H9 (cell line): ENCODE data around the gene ANKRD50. TPM values are rescaled to one million over a fixed set of nuclear protein-coding genes. Genes with fewer than 3 reads are reported as not detected.

Experiments
- DNase-seq: peaks from one replicate; pipeline ENCODE4 v3.0.0-alpha.2; 2017
- H2AFZ ChIP-seq: one replicate; pipeline ENCODE4 v1.6.1; 2013; ENCODE audit warnings: mild to moderate bottlenecking, low read length, control low read depth, moderate library complexity
- H2AK5ac ChIP-seq: 2 replicates; pipeline ENCODE4 v1.6.1; 2013; ENCODE audit warnings: low read length, control low read depth, mixed read lengths; ENCODE audit not compliant: insufficient read length
- H2BK120ac ChIP-seq: one replicate; pipeline ENCODE4 v1.6.1; 2013; ENCODE audit warnings: low read depth, mild to moderate bottlenecking, low read length, control low read depth, inconsistent platforms; ENCODE audit not compliant: poor library complexity, severe bottlenecking
- H2BK12ac ChIP-seq: 2 replicates; pipeline ENCODE4 v1.6.1; 2013; ENCODE audit warnings: low read length, control low read depth, mixed read lengths, low read depth; ENCODE audit not compliant: insufficient read length
- H2BK15ac ChIP-seq: 2 replicates; pipeline ENCODE4 v1.6.1; 2013; ENCODE audit warnings: low read depth, low read length, control low read depth
- H2BK20ac ChIP-seq: one replicate; pipeline ENCODE4 v1.6.1; 2013; ENCODE audit warnings: low read depth, mild to moderate bottlenecking, low read length, control low read depth, inconsistent platforms; ENCODE audit not compliant: poor library complexity, severe bottlenecking
- H2BK5ac ChIP-seq: 2 replicates; pipeline ENCODE4 v1.6.1; 2013; ENCODE audit warnings: low read length, control low read depth, mixed read lengths; ENCODE audit not compliant: insufficient read length
- H3K14ac ChIP-seq: 2 replicates; pipeline ENCODE4 v1.6.1; 2013; ENCODE audit warnings: low read length, control low read depth; ENCODE audit not compliant: insufficient read depth
- H3K18ac ChIP-seq: 2 replicates; pipeline ENCODE4 v1.6.1; 2013; ENCODE audit warnings: low read depth, mild to moderate bottlenecking, mixed read lengths, low read length, control low read depth; ENCODE audit not compliant: insufficient read length
- H3K23ac ChIP-seq: 2 replicates; pipeline ENCODE4 v1.6.1; 2013; ENCODE audit warnings: low read length, control low read depth, mixed read lengths, low read depth; ENCODE audit not compliant: insufficient read length
- H3K23me2 ChIP-seq: 2 replicates; pipeline ENCODE4 v1.6.1; 2013; ENCODE audit warnings: low read depth, mild to moderate bottlenecking, mixed read lengths, low read length, control low read depth; ENCODE audit not compliant: insufficient read length, poor library complexity, severe bottlenecking
- H3K27ac ChIP-seq: 2 replicates; pipeline ENCODE4 v1.5.1; 2013; ENCODE audit warnings: low read length, control low read depth, mixed read lengths, low read depth; ENCODE audit not compliant: insufficient read length
- H3K27me3 ChIP-seq: 2 replicates; pipeline ENCODE4 v1.6.1; 2013; ENCODE audit warnings: low read length, control low read depth, inconsistent platforms; ENCODE audit not compliant: insufficient read depth
- H3K4ac ChIP-seq: 2 replicates; pipeline ENCODE4 v1.6.1; 2013; ENCODE audit warnings: low read depth, mild to moderate bottlenecking, control low read depth, inconsistent platforms, low read length, moderate library complexity
- H3K4me1 ChIP-seq: 2 replicates; pipeline ENCODE4 v1.6.1; 2013; ENCODE audit warnings: low read length, control low read depth, inconsistent platforms; ENCODE audit not compliant: insufficient read depth
- H3K4me2 ChIP-seq: 2 replicates; pipeline ENCODE4 v1.6.1; 2013; ENCODE audit warnings: low read length, control low read depth, mixed read lengths; ENCODE audit not compliant: insufficient read length, insufficient read depth
- H3K56ac ChIP-seq: 2 replicates; pipeline ENCODE4 v1.6.1; 2013; ENCODE audit warnings: low read depth, mild to moderate bottlenecking, mixed read lengths, low read length, control low read depth; ENCODE audit not compliant: insufficient read length
- H3K79me1 ChIP-seq: 2 replicates; pipeline ENCODE4 v1.6.1; 2013; ENCODE audit warnings: low read depth, mild to moderate bottlenecking, moderate library complexity, low read length, control low read depth, inconsistent platforms; ENCODE audit not compliant: insufficient read depth, poor library complexity, severe bottlenecking
- H3K79me2 ChIP-seq: 2 replicates; pipeline ENCODE4 v1.6.1; 2013; ENCODE audit warnings: low read length, control low read depth, inconsistent platforms; ENCODE audit not compliant: insufficient read depth
- H3K9ac ChIP-seq: 2 replicates; pipeline ENCODE4 v1.6.1; 2013; ENCODE audit warnings: low read length, control low read depth, mixed read lengths; ENCODE audit not compliant: insufficient read length; ENCODE audit errors: extremely low read depth
- H3K9me3 ChIP-seq: one replicate; pipeline ENCODE4 v1.6.1; 2013; ENCODE audit warnings: low read depth, low read length, inconsistent platforms; ENCODE audit not compliant: control insufficient read depth
- H3T11ph ChIP-seq: one replicate; pipeline ENCODE4 v1.6.1; 2013; ENCODE audit warnings: mild to moderate bottlenecking, low read length, control low read depth, inconsistent platforms
- H4K20me1 ChIP-seq: one replicate; pipeline ENCODE4 v1.6.1; 2013; ENCODE audit not compliant: control insufficient read depth, insufficient read length, insufficient read depth
- H4K5ac ChIP-seq: 2 replicates; pipeline ENCODE4 v1.6.1; 2013; ENCODE audit warnings: low read depth, mild to moderate bottlenecking, mixed read lengths, low read length, control low read depth; ENCODE audit not compliant: insufficient read length
- H4K8ac ChIP-seq: replicated peaks from 2 replicates; pipeline ENCODE4 v1.6.1; 2013; ENCODE audit warnings: low read length, control low read depth, mixed read lengths, low read depth; ENCODE audit not compliant: insufficient read length
- H4K91ac ChIP-seq: 2 replicates; pipeline ENCODE4 v1.6.1; 2013; ENCODE audit warnings: low read depth, mild to moderate bottlenecking, moderate library complexity, mixed read lengths, low read length, control low read depth; ENCODE audit not compliant: insufficient read length
- H3K27ac Mint-ChIP-seq, 3 experiments: 2 replicates in 2 of 3; 3 replicates in 1 of 3; pipeline ENCODE4 v1.8.0; 2020 to 2021; ENCODE audit warnings: mixed read lengths in 3 of 3, mild to moderate bottlenecking in 1 of 3, moderate library complexity in 1 of 3
- H3K27me3 Mint-ChIP-seq: 2 replicates; pipeline ENCODE4 v1.8.0; 2021; ENCODE audit warnings: low read depth, mild to moderate bottlenecking, moderate library complexity, mixed read lengths
- H3K36me3 Mint-ChIP-seq, 3 experiments: 2 replicates in 2 of 3; 3 replicates in 1 of 3; pipeline ENCODE4 v1.8.0; 2020 to 2021; ENCODE audit warnings: low read depth in 3 of 3, mixed read lengths in 3 of 3; ENCODE audit not compliant: insufficient read depth in 1 of 3
- H3K4me1 Mint-ChIP-seq, 2 experiments: 2 replicates each; pipeline ENCODE4 v1.8.0; 2020; ENCODE audit warnings: mixed read lengths in 2 of 2
- H3K4me3 Mint-ChIP-seq, 2 experiments: 2 replicates in 1 of 2; 3 replicates in 1 of 2; pipeline ENCODE4 v1.8.0; 2020 to 2021; ENCODE audit warnings: mild to moderate bottlenecking in 2 of 2, mixed read lengths in 2 of 2, moderate library complexity in 1 of 2
- H3K9me3 Mint-ChIP-seq, 2 experiments: 2 replicates in 1 of 2; 3 replicates in 1 of 2; pipeline ENCODE4 v1.8.0; 2020; ENCODE audit warnings: mild to moderate bottlenecking in 2 of 2, mixed read lengths in 2 of 2, moderate library complexity in 1 of 2
- WGBS: extraction: QIAGEN DNeasy Blood & Tissue Kit; methylation state at CpG from one replicate; pipeline ENCODE4 v1.1.7; 2013; ENCODE audit warnings: missing lambda C conversion rate, low lambda C conversion rate, mixed read lengths; ENCODE audit not compliant: insufficient read length; ENCODE audit errors: extremely low coverage; 5-methylcytosine and 5-hydroxymethylcytosine counted together
- total RNA-seq: library from RNA; stranded (reverse); gene quantifications from 2 replicates; pipeline ENCODE4 v1.2.1, GENCODE V29; 2021
- TF ChIP-seq, protein P1 (sequence below): fragments of 200-600 bp; sonication (generic); conservative IDR thresholded peaks from 3 replicates; pipeline ENCODE4 v1.8.0; 2021; ENCODE audit warnings: antibody characterized with exemption, mild to moderate bottlenecking

The ANKRD50 gene
- total RNA-seq, 1 experiment from 2014 or later: 30.1 TPM

DNA sequence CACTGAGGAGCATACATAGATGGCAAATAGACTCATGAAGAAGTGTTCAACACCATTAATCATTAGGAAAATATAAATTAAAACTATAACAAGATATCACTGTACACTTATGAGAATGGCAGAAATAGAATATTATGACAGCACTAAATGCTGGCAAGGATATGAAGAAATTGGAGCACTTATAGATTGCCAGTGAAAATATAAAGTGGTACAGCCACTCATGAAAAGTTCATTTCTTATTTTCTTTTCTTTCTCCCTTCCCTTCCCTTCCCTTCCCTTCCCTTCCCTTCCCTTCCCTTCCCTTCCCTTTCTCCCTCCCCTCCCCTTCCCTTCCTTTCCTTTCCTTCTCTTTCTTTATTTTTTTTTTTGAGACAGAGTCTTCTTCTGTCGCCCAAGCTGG lies 53.7 kb downstream of the ANKRD50 start:
- no peaks in the 10 kb centered on the region for H3K23me2 ChIP-seq
- no peak overlapping the region for H2AK5ac ChIP-seq
- Mint-ChIP-seq H3K4me1 (peaks cover 0 to 5% of the 10 kb centered on the region in 2 experiments; a peak in 3 of 4 replicates), H3K36me3 (peaks cover 4 to 6% (median 5%) of the 10 kb centered on the region in 3 experiments; a peak in 4 of 7 replicates), H3K27ac (no peak overlapping the region), H3K9me3 (peaks cover 0 to 4% of the 10 kb centered on the region in 2 experiments; a peak in 1 of 5 replicates), H3K4me3 (no peak overlapping the region), H3K27me3 (no peaks in the 10 kb centered on the region)
- no peak overlapping the region for H3K18ac ChIP-seq
- no peak overlapping the region for H4K8ac ChIP-seq
- TF ChIP-seq, protein P1, sequence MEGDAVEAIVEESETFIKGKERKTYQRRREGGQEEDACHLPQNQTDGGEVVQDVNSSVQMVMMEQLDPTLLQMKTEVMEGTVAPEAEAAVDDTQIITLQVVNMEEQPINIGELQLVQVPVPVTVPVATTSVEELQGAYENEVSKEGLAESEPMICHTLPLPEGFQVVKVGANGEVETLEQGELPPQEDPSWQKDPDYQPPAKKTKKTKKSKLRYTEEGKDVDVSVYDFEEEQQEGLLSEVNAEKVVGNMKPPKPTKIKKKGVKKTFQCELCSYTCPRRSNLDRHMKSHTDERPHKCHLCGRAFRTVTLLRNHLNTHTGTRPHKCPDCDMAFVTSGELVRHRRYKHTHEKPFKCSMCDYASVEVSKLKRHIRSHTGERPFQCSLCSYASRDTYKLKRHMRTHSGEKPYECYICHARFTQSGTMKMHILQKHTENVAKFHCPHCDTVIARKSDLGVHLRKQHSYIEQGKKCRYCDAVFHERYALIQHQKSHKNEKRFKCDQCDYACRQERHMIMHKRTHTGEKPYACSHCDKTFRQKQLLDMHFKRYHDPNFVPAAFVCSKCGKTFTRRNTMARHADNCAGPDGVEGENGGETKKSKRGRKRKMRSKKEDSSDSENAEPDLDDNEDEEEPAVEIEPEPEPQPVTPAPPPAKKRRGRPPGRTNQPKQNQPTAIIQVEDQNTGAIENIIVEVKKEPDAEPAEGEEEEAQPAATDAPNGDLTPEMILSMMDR: no peak
- no peak for DNase-seq
- WGBS: no CpG with 5 or more reads among the region's 1 CpG
- H2BK12ac ChIP-seq: no peak overlapping the region
- H3K14ac ChIP-seq: no peak overlapping the region
- H3K4ac ChIP-seq: no peak overlapping the region
- no peak overlapping the region for H3T11ph ChIP-seq
- no peak overlapping the region for H2BK5ac ChIP-seq
- no peaks in the 10 kb centered on the region for H3K79me1 ChIP-seq
- H3K56ac ChIP-seq: no peak overlapping the region
- H2AFZ ChIP-seq: no peak overlapping the region
- H3K4me2 ChIP-seq: no peak overlapping the region
- no peak overlapping the region for H4K5ac ChIP-seq
- H3K23ac ChIP-seq: no peak overlapping the region
- no peak overlapping the region for H2BK20ac ChIP-seq
- no peaks in the 10 kb centered on the region for H3K79me2 ChIP-seq
- no peaks in the 10 kb centered on the region for H3K27me3 ChIP-seq
- no peaks in the 10 kb centered on the region for H3K4me1 ChIP-seq
- no peaks in the 10 kb centered on the region for H3K9me3 ChIP-seq
- no peak overlapping the region for H2BK120ac ChIP-seq
- H2BK15ac ChIP-seq: no peak overlapping the region
- no peak overlapping the region for H3K27ac ChIP-seq
- no peak overlapping the region for H3K9ac ChIP-seq
- no peak overlapping the region for H4K91ac ChIP-seq
- no peaks in the 10 kb centered on the region for H4K20me1 ChIP-seq
